Measurements from ENCODE around the gene PXYLP1.
"Not testable (repeated sequence)": the region's sequence is repeated elsewhere in the genome, so short reads cannot be mapped to it uniquely, and the experiment has no call there.

Gene PXYLP1

GRCh38 chr3:141294301-141294700 lies 62.7 kb downstream of the PXYLP1 start:
- DNase-seq (ENCODE audit: low read depth) = no peak

GRCh38 chr3:141294848-141295247 lies 63.2 kb downstream of the PXYLP1 start:
- peak; percentile 28 for DNase-seq (ENCODE audit: low read depth)

GRCh38 chr3:141300426-141300825 lies 68.8 kb downstream of the PXYLP1 start:
- not testable (repeated sequence) for DNase-seq (ENCODE audit: low read depth)

GRCh38 chr3:141302364-141303141 lies 70.9 kb downstream of the PXYLP1 start:
- DNase-seq (ENCODE audit: low read depth) = peak; percentile 94

GRCh38 chr3:141303481-141304223 lies 72.0 kb downstream of the PXYLP1 start:
- DNase-seq (ENCODE audit: low read depth) = peak; percentile 72

- peak; percentile 86 for DNase-seq (ENCODE audit: low read depth)
Measured at GRCh38 chr3:141305436-141305835, 73.8 kb downstream of the PXYLP1 start.

- no peak for DNase-seq (ENCODE audit: low read depth)
Measured at GRCh38 chr3:141306276-141306675, 74.7 kb downstream of the PXYLP1 start.

- no peak for DNase-seq (ENCODE audit: low read depth)
Measured at GRCh38 chr3:141306922-141307321, 75.3 kb downstream of the PXYLP1 start.

- no peak for DNase-seq (ENCODE audit: low read depth)
Measured at GRCh38 chr3:141307351-141308059, 75.9 kb downstream of the PXYLP1 start.

GRCh38 chr3:141308588-141309218 lies 77.1 kb downstream of the PXYLP1 start:
- peak; percentile 31 for DNase-seq (ENCODE audit: low read depth)

- DNase-seq (ENCODE audit: low read depth) = no peak
Measured at GRCh38 chr3:141311170-141311495, 79.5 kb downstream of the PXYLP1 start.

- DNase-seq (ENCODE audit: low read depth) = peak; percentile 95
Measured at GRCh38 chr3:141311496-141312353, 80.1 kb downstream of the PXYLP1 start.

- DNase-seq (ENCODE audit: low read depth) = no peak
Measured at GRCh38 chr3:141312354-141313092, 80.9 kb downstream of the PXYLP1 start.

- DNase-seq (ENCODE audit: low read depth) = no peak
Measured at GRCh38 chr3:141313093-141313683, 81.6 kb downstream of the PXYLP1 start.

- DNase-seq (ENCODE audit: low read depth) = not testable (repeated sequence)
Measured at GRCh38 chr3:141314415-141314814, 82.8 kb downstream of the PXYLP1 start.

GRCh38 chr3:141316851-141317250 lies 85.2 kb downstream of the PXYLP1 start:
- no peak for DNase-seq (ENCODE audit: low read depth)

GRCh38 chr3:141320399-141321108 lies 88.9 kb downstream of the PXYLP1 start:
- DNase-seq (ENCODE audit: low read depth) = no peak

- DNase-seq (ENCODE audit: low read depth) = no peak
Measured at GRCh38 chr3:141321109-141321497, 89.5 kb downstream of the PXYLP1 start.

- DNase-seq (ENCODE audit: low read depth) = no peak
Measured at GRCh38 chr3:141323936-141324704, 92.5 kb downstream of the PXYLP1 start.
